GM04503 (cell line): ENCODE data around the gene SCAF1.
A peak's percentile ranks its signal among the peaks of the same experiment; 100 is the strongest.

Experiments
- DNase-seq: peaks from one replicate; pipeline ENCODE4 v3.0.0-alpha.2; 2012; ENCODE audit warnings: low read depth

The SCAF1 gene

GRCh38 chr19:49666120-49666444, 24.1 kb downstream of the SCAF1 start:
- DNase-seq: no peak

GRCh38 chr19:49667473-49667872, 25.5 kb downstream of the SCAF1 start:
- DNase-seq: no peak

- DNase-seq: no peak
Measured at GRCh38 chr19:49669516-49669915, 27.5 kb downstream of the SCAF1 start.

GRCh38 chr19:49672131-49672919, 30.3 kb downstream of the SCAF1 start:
- no peak for DNase-seq

GRCh38 chr19:49676136-49676783, 34.3 kb downstream of the SCAF1 start:
- no peak for DNase-seq

- DNase-seq: peak; percentile 99
Measured at GRCh38 chr19:49676784-49677230, 34.8 kb downstream of the SCAF1 start.

- DNase-seq: no peak
Measured at GRCh38 chr19:49677231-49677900, 35.4 kb downstream of the SCAF1 start, which contains the start of gene PRMT1. Gene PRMT1 (plus strand): TSS chr19:49677271. CDS start chr19:49677281, 10 bp downstream.

GRCh38 chr19:49677901-49678674, 36.1 kb downstream of the SCAF1 start:
- DNase-seq: no peak

GRCh38 chr19:49678985-49679770, 37.2 kb downstream of the SCAF1 start:
- DNase-seq: no peak

- no peak for DNase-seq
Measured at GRCh38 chr19:49679771-49680413, 37.9 kb downstream of the SCAF1 start.

GRCh38 chr19:49680421-49681351, 38.7 kb downstream of the SCAF1 start:
- no peak for DNase-seq

GRCh38 chr19:49681830-49682229, 39.8 kb downstream of the SCAF1 start:
- DNase-seq: no peak

- no peak for DNase-seq
Measured at GRCh38 chr19:49682274-49682673, 40.3 kb downstream of the SCAF1 start.

- no peak for DNase-seq
Measured at GRCh38 chr19:49683814-49684250, 41.8 kb downstream of the SCAF1 start.

GRCh38 chr19:49684251-49684982, 42.4 kb downstream of the SCAF1 start:
- DNase-seq: no peak

GRCh38 chr19:49684983-49685553, 43.1 kb downstream of the SCAF1 start:
- no peak for DNase-seq

- DNase-seq: no peak
Measured at GRCh38 chr19:49685845-49686332, 43.9 kb downstream of the SCAF1 start.

- DNase-seq: no peak
Measured at GRCh38 chr19:49686503-49687088, 44.6 kb downstream of the SCAF1 start.
